Left lung (tissue), 10 donors: ENCODE results near the gene APBA2. TPM values are rescaled to one million over a fixed set of nuclear protein-coding genes. Genes with fewer than 3 reads are reported as not detected.

Experiments
- ATAC-seq: fragments of 200-7000 bp; cut with Tn5 transposase; one replicate; pipeline ENCODE4 v1.9.1; 2020; ENCODE audit warnings: moderate library complexity
- DNase-seq, 4 donors: peaks; one replicate each; pipeline ENCODE4 v3.0.0-alpha.2; 2013 to 2020
- H3K27ac ChIP-seq, 2 donors: fragments of 200-600 bp; sonication (generic) in 1 of 2; one replicate each; pipeline versions ENCODE4 v1.5.0 to v1.8.0; 2020 to 2021
- H3K27me3 ChIP-seq, 2 donors: fragments of 200-600 bp; sonication (generic) in 1 of 2; one replicate each; pipeline versions ENCODE4 v1.5.0 to v1.8.0; 2020 to 2021
- H3K36me3 ChIP-seq, 2 donors: fragments of 200-600 bp; sonication (generic) in 1 of 2; one replicate each; pipeline versions ENCODE4 v1.5.0 to v1.8.0; 2020 to 2021
- H3K4me1 ChIP-seq, 2 donors: fragments of 200-600 bp; one replicate each; pipeline ENCODE4 v1.8.0; 2021
- H3K4me3 ChIP-seq, 2 donors: fragments of 200-600 bp; sonication (generic) in 1 of 2; one replicate each; pipeline versions ENCODE4 v1.5.0 to v1.8.0; 2020 to 2021; ENCODE audit warnings: mild to moderate bottlenecking in 1 of 2
- H3K9me3 ChIP-seq, 2 donors: fragments of 200-600 bp; sonication (generic) in 1 of 2; one replicate each; pipeline versions ENCODE4 v1.5.0 to v1.8.0; 2020 to 2021
- intact Hi-C, 2 donors: fragments of 100-400 bp; cut with DNase I; formaldehyde crosslinking; loops; one replicate each; pipeline versions ENCODE4 v1.11.2 to v1.14.2; 2022
- polyA plus RNA-seq, 6 donors: library from polyadenylated mRNA; unstranded; fragments of 120-200 nt; gene quantifications; one replicate each; pipeline ENCODE4 v1.2.1, GENCODE V29; 2013; ENCODE audit not compliant: insufficient read length in 6 of 6
- total RNA-seq, 2 donors: library from RNA; stranded (reverse); fragmentation: NEBNext Ultra II Directional; extraction: Animal tissue kit (Norgen Biotek cat#: 25700); gene quantifications; one replicate each; pipeline ENCODE4 v1.2.1, GENCODE V29; 2021
- TF ChIP-seq, protein P1 (sequence below), 2 donors: fragments of 200-600 bp; sonication (generic) in 1 of 2; IDR thresholded peaks; one replicate each; pipeline versions ENCODE4 v1.5.0 to v1.8.0; 2021; ENCODE audit warnings: antibody characterized with exemption in 2 of 2
- donor health status: DM: no; HTN: yes; CAD: no.
- donor health status: DM: no; HTN: no; CAD: no.

APBA2 gene
- total and polyA plus RNA-seq, 8 donors, result 3.9 to 18.4 (median 11.1) TPM

DNA sequence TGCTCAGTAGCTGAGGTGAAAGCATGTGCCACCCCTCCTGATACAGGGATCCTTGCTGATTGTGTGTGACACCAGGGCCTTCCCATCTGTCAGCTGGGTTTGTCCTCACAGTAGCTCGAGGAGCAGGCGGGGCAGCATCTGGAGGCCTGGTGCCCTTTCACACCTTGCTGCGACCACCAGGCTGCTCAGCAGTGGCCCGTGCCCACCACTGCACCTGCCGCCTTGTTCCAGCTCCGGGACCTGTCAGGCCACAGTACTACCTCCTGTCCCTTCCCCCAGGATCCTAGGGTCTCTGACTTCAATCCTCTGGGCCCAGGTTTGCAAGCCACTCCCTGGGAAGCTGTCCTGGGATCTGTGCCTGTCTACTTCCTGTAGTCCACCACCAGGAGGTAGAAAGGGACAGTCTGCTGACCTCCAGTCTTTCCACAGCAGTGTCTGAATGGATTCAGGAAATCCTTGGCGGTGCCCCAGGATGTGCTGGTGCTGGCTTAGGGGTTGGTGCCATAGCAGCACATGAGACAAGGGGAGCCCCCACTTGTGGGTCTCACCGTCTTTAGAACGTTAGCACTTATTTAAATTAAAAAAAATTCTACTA lies 27.5 kb downstream of the APBA2 start:
- no peak for ATAC-seq
- TF ChIP-seq, protein P1, sequence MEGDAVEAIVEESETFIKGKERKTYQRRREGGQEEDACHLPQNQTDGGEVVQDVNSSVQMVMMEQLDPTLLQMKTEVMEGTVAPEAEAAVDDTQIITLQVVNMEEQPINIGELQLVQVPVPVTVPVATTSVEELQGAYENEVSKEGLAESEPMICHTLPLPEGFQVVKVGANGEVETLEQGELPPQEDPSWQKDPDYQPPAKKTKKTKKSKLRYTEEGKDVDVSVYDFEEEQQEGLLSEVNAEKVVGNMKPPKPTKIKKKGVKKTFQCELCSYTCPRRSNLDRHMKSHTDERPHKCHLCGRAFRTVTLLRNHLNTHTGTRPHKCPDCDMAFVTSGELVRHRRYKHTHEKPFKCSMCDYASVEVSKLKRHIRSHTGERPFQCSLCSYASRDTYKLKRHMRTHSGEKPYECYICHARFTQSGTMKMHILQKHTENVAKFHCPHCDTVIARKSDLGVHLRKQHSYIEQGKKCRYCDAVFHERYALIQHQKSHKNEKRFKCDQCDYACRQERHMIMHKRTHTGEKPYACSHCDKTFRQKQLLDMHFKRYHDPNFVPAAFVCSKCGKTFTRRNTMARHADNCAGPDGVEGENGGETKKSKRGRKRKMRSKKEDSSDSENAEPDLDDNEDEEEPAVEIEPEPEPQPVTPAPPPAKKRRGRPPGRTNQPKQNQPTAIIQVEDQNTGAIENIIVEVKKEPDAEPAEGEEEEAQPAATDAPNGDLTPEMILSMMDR (IDR thresholded peaks at IDR 0.05), result no peak

DNA sequence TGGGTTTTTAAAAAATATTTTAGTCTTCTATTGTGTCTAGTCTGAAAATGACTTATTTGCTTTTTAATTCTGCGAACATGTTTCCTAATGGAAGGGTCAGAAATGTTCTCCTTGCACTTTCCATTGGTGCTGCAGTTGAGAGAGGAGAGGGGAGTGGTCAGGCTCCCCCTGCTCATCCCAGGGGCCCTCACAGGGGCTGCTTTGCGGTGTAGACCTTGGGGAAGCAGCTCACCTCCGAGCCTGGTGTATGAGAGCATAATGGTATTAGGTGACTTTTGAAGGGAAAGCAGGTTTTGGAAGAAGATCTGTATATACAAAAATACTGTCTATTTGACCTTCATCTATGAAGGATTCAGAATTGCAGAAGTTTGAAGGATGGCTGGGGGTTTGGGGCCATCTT lies 28.3 kb downstream of the APBA2 start:
- peaks cover 0 to 22% of the 10 kb centered on the region in 2 donors for H3K27me3 ChIP-seq
- H3K4me3 ChIP-seq, result no peak overlapping the region
- H3K4me1 ChIP-seq, result no peaks in the 10 kb centered on the region
- no peak overlapping the region for H3K27ac ChIP-seq
- ATAC-seq (no peak), DNase-seq (no peak)
- H3K36me3 ChIP-seq, result no peaks in the 10 kb centered on the region
- intact Hi-C loops, result no loop called here
- no peaks in the 10 kb centered on the region for H3K9me3 ChIP-seq
- TF ChIP-seq, protein P1 (IDR thresholded peaks at IDR 0.05), result no peak

More for the DNA sequence above, 27.5 kb downstream of the APBA2 start:
- no peaks in the 10 kb centered on the region for H3K9me3 ChIP-seq
- H3K4me1 ChIP-seq, result no peaks in the 10 kb centered on the region
- H3K36me3 ChIP-seq, result no peaks in the 10 kb centered on the region
- intact Hi-C loops, result no loop called here
- H3K27me3 ChIP-seq, result peaks cover 0 to 15% of the 10 kb centered on the region in 2 donors
- H3K27ac ChIP-seq, result no peak overlapping the region
- no peak overlapping the region for H3K4me3 ChIP-seq
- no peak for DNase-seq

DNA sequence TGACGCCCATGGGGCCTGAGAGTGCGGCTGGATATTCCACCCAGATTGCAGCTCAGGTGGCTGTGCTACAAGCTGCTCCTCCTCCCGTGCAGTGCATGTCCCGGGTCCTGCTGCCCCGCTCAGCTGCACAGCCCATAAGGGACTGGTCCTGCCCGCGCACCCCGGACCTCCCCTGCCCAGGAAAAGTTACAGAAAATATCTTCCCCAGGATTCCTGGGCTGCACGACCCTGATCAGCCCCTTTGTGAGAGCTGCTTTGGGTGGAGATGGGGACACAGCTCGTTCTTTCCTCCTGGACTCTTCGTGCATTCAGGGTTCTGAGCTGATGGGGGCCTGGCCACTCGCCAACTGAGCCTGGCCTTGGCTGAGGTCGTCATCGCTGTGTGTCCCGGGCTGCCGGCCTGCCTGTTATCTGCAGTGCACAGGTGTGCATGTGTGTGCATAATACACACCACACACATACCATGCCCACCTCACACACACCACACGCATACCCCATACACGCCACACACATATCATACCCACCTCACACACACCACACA lies 28.8 kb downstream of the APBA2 start:
- no peak overlapping the region for H3K27ac ChIP-seq
- no peak overlapping the region for H3K4me3 ChIP-seq
- TF ChIP-seq, protein P1 (IDR thresholded peaks at IDR 0.05), result no peak
- no peaks in the 10 kb centered on the region for H3K9me3 ChIP-seq
- H3K27me3 ChIP-seq, result peaks cover 0 to 27% of the 10 kb centered on the region in 2 donors
- intact Hi-C loops, result no loop called here
- no peaks in the 10 kb centered on the region for H3K36me3 ChIP-seq
- H3K4me1 ChIP-seq, result no peaks in the 10 kb centered on the region
- peak in 1 of 4 donors; percentile 67 for DNase-seq
- ATAC-seq, result no peak

DNA sequence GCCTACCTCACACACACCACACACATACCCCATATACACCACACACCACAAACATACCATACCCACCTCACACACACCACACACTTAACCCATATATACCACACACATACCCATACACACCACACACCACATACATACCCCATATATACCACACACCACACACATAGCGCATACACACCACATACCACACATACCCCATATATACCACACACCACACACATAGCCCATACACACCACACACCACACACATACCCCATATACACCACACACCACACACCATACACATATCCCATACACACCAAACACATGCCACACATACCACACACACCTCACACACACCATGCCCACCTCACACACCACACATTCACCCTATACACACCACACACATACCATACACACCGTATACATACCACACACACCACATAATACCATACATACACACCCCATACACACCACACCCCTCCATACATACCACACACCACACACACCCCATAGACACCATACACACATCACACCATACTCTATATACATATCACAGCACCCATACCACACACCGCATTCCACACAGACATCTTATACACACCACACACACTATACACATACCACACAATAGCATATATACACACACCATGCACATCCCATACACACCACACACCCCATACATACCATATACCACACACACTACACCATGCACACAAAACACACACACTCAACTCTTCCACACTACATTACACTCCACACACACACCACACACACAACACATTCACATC lies 29.5 kb downstream of the APBA2 start:
- Histone ChIP-seq H3K4me1 (no peaks in the 10 kb centered on the region), H3K9me3 (no peaks in the 10 kb centered on the region), H3K36me3 (no peaks in the 10 kb centered on the region), H3K4me3 (no peak overlapping the region), H3K27ac (no peak overlapping the region), H3K27me3 (peaks cover 0 to 32% of the 10 kb centered on the region in 2 donors)
- no peak for DNase-seq
- intact Hi-C loops, result no loop called here
- TF ChIP-seq, protein P1 (IDR thresholded peaks at IDR 0.05), result no peak
- peak; percentile 23 for ATAC-seq

DNA sequence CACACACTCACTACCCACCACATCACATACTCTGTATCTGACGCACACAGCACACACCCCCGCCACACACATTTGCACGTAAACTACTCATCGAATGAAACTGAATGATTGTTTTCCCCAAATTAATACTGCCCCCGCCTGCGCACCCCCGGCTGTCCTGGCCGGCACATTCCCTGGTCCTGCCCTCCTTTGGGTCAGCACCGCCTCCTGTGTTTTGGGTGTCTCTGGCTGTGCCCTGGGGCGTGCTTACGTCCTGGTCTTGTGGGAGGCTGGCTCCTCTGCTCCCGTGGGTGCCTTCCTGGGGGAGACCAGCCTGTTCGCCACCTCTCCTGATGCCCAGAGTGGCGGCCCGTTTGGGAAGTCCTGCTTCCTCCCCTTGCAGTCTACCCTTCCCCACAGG lies 30.2 kb downstream of the APBA2 start:
- Histone ChIP-seq H3K36me3 (no peaks in the 10 kb centered on the region), H3K27ac (no peak overlapping the region), H3K4me3 (no peak overlapping the region), H3K4me1 (no peaks in the 10 kb centered on the region), H3K27me3 (peaks cover 0 to 32% of the 10 kb centered on the region in 2 donors), H3K9me3 (no peaks in the 10 kb centered on the region)
- ATAC-seq (no peak), DNase-seq (no peak)
- intact Hi-C loops, result no loop called here
- TF ChIP-seq, protein P1 (IDR thresholded peaks at IDR 0.05), result no peak
